CD4-positive, alpha-beta T cell treated with Interleukin-17A for 4 hours (primary cell): Measurements from ENCODE around the gene KPRP.

Experiments used
- DNase-seq: peaks from one replicate; pipeline ENCODE4 v3.0.0-alpha.2; 2020; ENCODE audit warnings: mixed read lengths

KPRP gene

GRCh38 chr1:152774875-152775274, 17.1 kb downstream of the KPRP start, which contains the start of gene LCE1F:
TSS of gene LCE1F (plus strand) at chr1:152775140. CDS start at chr1:152776372, 1,232 bp downstream.
- DNase-seq: no peak

GRCh38 chr1:152776361-152776760, 18.5 kb downstream of the KPRP start:
- DNase-seq: no peak

- DNase-seq: no peak
Measured at GRCh38 chr1:152777510-152778137, 19.8 kb downstream of the KPRP start.

DNA sequence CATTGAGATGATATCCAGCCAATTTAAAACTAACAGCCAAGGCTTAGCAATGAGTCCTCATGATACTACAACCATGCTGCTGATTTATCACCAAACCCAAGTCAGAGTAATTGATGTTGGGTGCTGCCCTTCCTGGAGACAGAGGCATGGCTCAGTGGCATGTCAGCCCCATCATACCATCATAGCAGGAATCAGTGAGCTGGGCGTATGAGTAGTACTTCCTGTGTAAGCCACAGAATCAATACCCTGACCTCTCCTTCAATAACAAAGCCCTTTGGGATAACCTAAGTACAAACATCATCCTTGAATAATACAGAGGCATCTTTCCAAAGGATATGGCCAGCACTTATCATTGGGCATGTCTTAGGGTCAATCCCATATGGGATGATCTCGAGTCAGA, 25.3 kb downstream of the KPRP start:
- DNase-seq: no peak

GRCh38 chr1:152786077-152786476, 28.3 kb downstream of the KPRP start, which contains the start of gene LCE1E:
TSS of gene LCE1E (plus strand) at chr1:152786257. CDS start at chr1:152787300, 1,043 bp downstream.
- DNase-seq: no peak

DNA sequence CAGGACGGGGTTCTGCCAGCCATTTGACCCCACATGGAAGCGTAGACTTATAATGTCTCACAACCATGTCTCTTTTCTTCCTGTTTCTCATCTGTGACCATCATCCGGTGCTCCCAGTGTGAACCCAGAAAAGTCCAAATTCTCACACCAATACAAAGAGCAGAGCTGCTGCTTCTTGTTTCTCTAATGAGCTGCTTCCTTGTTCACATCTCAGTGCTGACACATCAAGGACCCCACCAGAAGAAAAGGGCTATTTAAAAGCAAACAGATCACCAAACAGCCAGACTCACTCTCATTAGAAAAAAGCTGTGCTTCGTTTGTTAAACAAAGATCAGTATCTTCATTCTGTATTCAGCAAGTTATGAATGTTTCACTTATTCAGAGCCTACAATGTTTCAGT, 37.9 kb downstream of the KPRP start:
- DNase-seq: no peak

- DNase-seq: no peak
Measured at GRCh38 chr1:152796421-152796820, 38.6 kb downstream of the KPRP start, which contains the start of gene LCE1D. TSS of gene LCE1D (plus strand) at chr1:152796721. CDS start at chr1:152797795, 1,074 bp downstream.

DNA sequence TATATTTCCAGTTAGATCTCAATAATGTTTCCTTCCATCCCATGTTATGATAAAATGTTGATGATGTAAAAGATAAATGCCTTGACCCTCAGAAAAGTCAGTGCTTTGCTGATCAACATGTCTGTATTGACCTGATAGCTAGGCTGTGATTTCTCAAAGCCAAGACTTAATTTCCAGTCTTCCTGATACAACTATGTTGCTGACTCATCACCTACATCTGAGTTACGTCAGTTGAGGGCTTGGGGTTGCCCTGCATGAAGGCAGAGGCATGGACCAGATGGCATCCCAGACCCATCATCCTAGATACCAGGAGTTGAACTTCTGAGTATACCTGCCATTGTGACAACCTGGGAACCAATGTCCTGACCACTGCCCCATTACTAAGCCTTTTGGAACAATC, 43.5 kb downstream of the KPRP start:
- DNase-seq: no peak

- no peak for DNase-seq
Measured at GRCh38 chr1:152806576-152806975, 48.8 kb downstream of the KPRP start, which contains the start of gene LCE1C. TSS of gene LCE1C (minus strand) at chr1:152806651. CDS start at chr1:152805478, 1,173 bp downstream.

GRCh38 chr1:152811050-152811449, 53.2 kb downstream of the KPRP start:
- DNase-seq: no peak
